SJCRH30 (cell line): ENCODE data around the gene MRPS16. TPM values are rescaled to one million over a fixed set of nuclear protein-coding genes. Genes with fewer than 3 reads are reported as not detected.
A peak's percentile ranks its signal among the peaks of the same experiment; 100 is the strongest.
"Not testable (repeated sequence)": the region's sequence is repeated elsewhere in the genome, so short reads cannot be mapped to it uniquely, and the experiment has no call there.

Source experiments
- DNase-seq, 2 experiments: peaks; one replicate each; pipeline ENCODE4 v3.0.0-alpha.2; 2015 to 2020
- H3K27ac ChIP-seq: fragments of 250-450 bp; sonication (Bioruptor Pico); 2 replicates; pipeline ENCODE4 v1.5.1; 2020; ENCODE audit warnings: mild to moderate bottlenecking, moderate library complexity
- H3K27me3 ChIP-seq: fragments of 250-450 bp; sonication (Bioruptor Pico); 2 replicates; pipeline ENCODE4 v1.5.1; 2020; ENCODE audit warnings: mild to moderate bottlenecking, moderate library complexity
- H3K36me3 ChIP-seq: fragments of 250-450 bp; sonication (Bioruptor Pico); 2 replicates; pipeline ENCODE4 v1.5.1; 2020; ENCODE audit warnings: mild to moderate bottlenecking, moderate library complexity
- H3K4me1 ChIP-seq: fragments of 250-450 bp; sonication (Bioruptor Pico); 2 replicates; pipeline ENCODE4 v1.5.1; 2020; ENCODE audit warnings: mild to moderate bottlenecking, moderate library complexity
- H3K4me3 ChIP-seq: fragments of 250-450 bp; sonication (Bioruptor Pico); 2 replicates; pipeline ENCODE4 v1.5.1; 2020; ENCODE audit warnings: mild to moderate bottlenecking, moderate library complexity
- H3K9me3 ChIP-seq: fragments of 250-450 bp; sonication (Bioruptor Pico); replicated peaks from 2 replicates; pipeline ENCODE4 v1.5.1; 2020; ENCODE audit warnings: mild to moderate bottlenecking, moderate library complexity
- total RNA-seq: library from RNA; depleted of rRNA; stranded (reverse); fragments of >200 nt; shearing (Covaris generic); gene quantifications from 2 replicates; pipeline ENCODE4 v1.2.3, GENCODE V29; 2014; rRNA removed

The MRPS16 gene
- total RNA-seq: 93.4 and 94.9 TPM in 2 replicates

GRCh38 chr10:73252445-73253224, at the start of gene MRPS16:
MRPS16 (minus strand) TSS chr10:73252644; CDS start chr10:73252482, 162 bp downstream.
- Histone ChIP-seq H3K27me3 (no peaks in the 10 kb centered on the region), H3K36me3 (peaks cover 9% of the 10 kb centered on the region), H3K4me1 (peaks cover 6% of the 10 kb centered on the region; the same call in 1 of the 2 replicates), H3K27ac (peak within 1 kb of the TSS; percentile 88), H3K9me3 (no peaks in the 10 kb centered on the region), H3K4me3 (peak within 1 kb of the TSS; percentile 75)
- peak; percentile 96 to 98 for DNase-seq

- Histone ChIP-seq H3K9me3 (no peaks in the 10 kb centered on the region), H3K4me1 (no peaks in the 10 kb centered on the region), H3K27me3 (no peaks in the 10 kb centered on the region), H3K27ac (no peak overlapping the region), H3K4me3 (no peak overlapping the region), H3K36me3 (no peaks in the 10 kb centered on the region)
- DNase-seq: no peak
Observed at GRCh38 chr10:73296946-73297345, 44.5 kb upstream of the MRPS16 start.

- Histone ChIP-seq H3K27me3 (no peaks in the 10 kb centered on the region), H3K36me3 (no peaks in the 10 kb centered on the region), H3K4me1 (no peaks in the 10 kb centered on the region), H3K4me3 (no peak overlapping the region), H3K27ac (no peak overlapping the region), H3K9me3 (no peaks in the 10 kb centered on the region)
- DNase-seq: no peak
Observed at GRCh38 chr10:73293461-73293860, 41.0 kb upstream of the MRPS16 start.

GRCh38 chr10:73289958-73290357, 37.5 kb upstream of the MRPS16 start:
- no peak for DNase-seq
- Histone ChIP-seq H3K36me3 (no peaks in the 10 kb centered on the region), H3K4me1 (no peaks in the 10 kb centered on the region), H3K4me3 (no peak overlapping the region), H3K9me3 (no peaks in the 10 kb centered on the region), H3K27me3 (no peaks in the 10 kb centered on the region), H3K27ac (no peak overlapping the region)

- Histone ChIP-seq H3K4me3 (no peak overlapping the region), H3K9me3 (no peaks in the 10 kb centered on the region), H3K36me3 (no peaks in the 10 kb centered on the region), H3K27ac (no peak overlapping the region), H3K4me1 (no peaks in the 10 kb centered on the region), H3K27me3 (no peaks in the 10 kb centered on the region)
- no peak for DNase-seq
Observed at GRCh38 chr10:73287441-73287840, 35.0 kb upstream of the MRPS16 start.

- Histone ChIP-seq H3K27ac (no peak overlapping the region), H3K4me1 (peaks cover 3% of the 10 kb centered on the region; the same call in 1 of the 2 replicates)
Observed at GRCh38 chr10:73281097-73281496, 28.7 kb upstream of the MRPS16 start.

GRCh38 chr10:73264423-73264822, 12.0 kb upstream of the MRPS16 start:
- no peak for DNase-seq
- no peaks in the 10 kb centered on the region; the same call in 1 of the 2 replicates for H3K27me3 ChIP-seq
- no peaks in the 10 kb centered on the region for H3K9me3 ChIP-seq
- H3K36me3 ChIP-seq: no peaks in the 10 kb centered on the region
- H3K4me3 ChIP-seq: no peak overlapping the region
- H3K4me1 ChIP-seq: peaks cover 6% of the 10 kb centered on the region; the same call in 1 of the 2 replicates
- no peak overlapping the region for H3K27ac ChIP-seq

More at GRCh38 chr10:73281097-73281496, 28.7 kb upstream of the MRPS16 start:
- H3K36me3 ChIP-seq: no peaks in the 10 kb centered on the region
- no peaks in the 10 kb centered on the region for H3K27me3 ChIP-seq
- no peak for DNase-seq
- H3K9me3 ChIP-seq: no peaks in the 10 kb centered on the region
- H3K4me3 ChIP-seq: no peak overlapping the region

GRCh38 chr10:73263693-73264347, 11.4 kb upstream of the MRPS16 start:
- Histone ChIP-seq H3K4me1 (peaks cover 6% of the 10 kb centered on the region; the same call in 1 of the 2 replicates), H3K27me3 (no peaks in the 10 kb centered on the region; the same call in 1 of the 2 replicates), H3K9me3 (no peaks in the 10 kb centered on the region; the same call in 1 of the 2 replicates), H3K36me3 (no peaks in the 10 kb centered on the region), H3K4me3 (no peak overlapping the region), H3K27ac (no peak overlapping the region)
- peak in 1 of 2 experiments; percentile 37 for DNase-seq

GRCh38 chr10:73262880-73263555, 10.6 kb upstream of the MRPS16 start:
- Histone ChIP-seq H3K4me1 (peaks cover 6% of the 10 kb centered on the region; the same call in 1 of the 2 replicates), H3K9me3 (no peaks in the 10 kb centered on the region; the same call in 1 of the 2 replicates), H3K27me3 (no peaks in the 10 kb centered on the region; the same call in 1 of the 2 replicates), H3K27ac (no peak overlapping the region), H3K36me3 (no peaks in the 10 kb centered on the region), H3K4me3 (no peak overlapping the region)
- no peak for DNase-seq

GRCh38 chr10:73262105-73262730, 9.8 kb upstream of the MRPS16 start:
- Histone ChIP-seq H3K4me1 (peaks cover 6% of the 10 kb centered on the region; the same call in 1 of the 2 replicates), H3K36me3 (no peaks in the 10 kb centered on the region), H3K27me3 (no peaks in the 10 kb centered on the region), H3K9me3 (no peaks in the 10 kb centered on the region; the same call in 1 of the 2 replicates), H3K4me3 (no peak overlapping the region), H3K27ac (no peak overlapping the region)
- peak; percentile 27 to 47 for DNase-seq

GRCh38 chr10:73261362-73261995, 9.0 kb upstream of the MRPS16 start:
- Histone ChIP-seq H3K27ac (no peak overlapping the region), H3K9me3 (no peaks in the 10 kb centered on the region; the same call in 1 of the 2 replicates), H3K36me3 (no peaks in the 10 kb centered on the region), H3K4me1 (peaks cover 6% of the 10 kb centered on the region; the same call in 1 of the 2 replicates), H3K27me3 (no peaks in the 10 kb centered on the region), H3K4me3 (no peak overlapping the region)
- DNase-seq: no peak

GRCh38 chr10:73258612-73259011, 6.2 kb upstream of the MRPS16 start:
- not testable (repeated sequence) for H3K4me1 ChIP-seq, H3K27ac ChIP-seq, H3K27me3 ChIP-seq, H3K36me3 ChIP-seq, H3K9me3 ChIP-seq, H3K4me3 ChIP-seq
- DNase-seq: peak in 1 of 2 experiments; percentile 17

GRCh38 chr10:73253225-73253555, 746 bp upstream of the MRPS16 start:
- Histone ChIP-seq H3K4me3 (peak overlapping the region; percentile 75), H3K9me3 (no peaks in the 10 kb centered on the region), H3K36me3 (peaks cover 9% of the 10 kb centered on the region), H3K27ac (peak overlapping the region; percentile 88; the same call in 1 of the 2 replicates), H3K4me1 (peaks cover under 1% of the 10 kb centered on the region; the same call in 1 of the 2 replicates), H3K27me3 (no peaks in the 10 kb centered on the region)
- DNase-seq: peak in 1 of 2 experiments; percentile 17
